Ovary (tissue), 3 donors: ENCODE results near the gene C14orf93.

Experiments used
- CTCF ChIP-seq, 3 donors: fragments of 450-650 bp in 2 of 3; fragments of 200-600 bp in 1 of 3; IDR thresholded peaks; one replicate each; pipeline versions ENCODE4 v1.5.1 to v1.8.0; 2016 to 2022; ENCODE audit warnings: antibody characterized with exemption in 3 of 3, mild to moderate bottlenecking in 1 of 3
- POLR2A ChIP-seq: fragments of 450-650 bp; IDR thresholded peaks from one replicate; pipeline ENCODE4 v1.6.1; 2017; ENCODE audit warnings: antibody characterized with exemption, mild to moderate bottlenecking, moderate library complexity
- donor health status: DM: no; HTN: no; CAD: no.

- TF ChIP-seq CTCF (IDR thresholded peaks at IDR 0.05) = no peak
- TF ChIP-seq POLR2A = no peak
These were observed 24.8 kb downstream of the C14orf93 start for GRCh38 chr14:22984959-22985658.
